GM12801 (cell line): ENCODE data around the gene FGL2.

Experiments
- CTCF ChIP-seq: IDR thresholded peaks from one replicate; pipeline ENCODE4 v1.5.1; 2011; ENCODE audit warnings: control low read depth; ENCODE audit not compliant: insufficient read length; ENCODE audit errors: extremely low read depth

FGL2 gene

GRCh38 chr7:77222819-77223218 is 23.2 kb upstream of the FGL2 start:
- TF ChIP-seq CTCF = no peak

GRCh38 chr7:77222065-77222464 is 22.4 kb upstream of the FGL2 start:
- no peak for TF ChIP-seq CTCF

GRCh38 chr7:77217474-77218185 is 18.0 kb upstream of the FGL2 start:
- no peak for TF ChIP-seq CTCF

GRCh38 chr7:77216181-77216845 is 16.7 kb upstream of the FGL2 start:
- TF ChIP-seq CTCF = no peak

GRCh38 chr7:77209479-77210139 is 10.0 kb upstream of the FGL2 start:
- no peak for TF ChIP-seq CTCF

- TF ChIP-seq CTCF = no peak
Observed at GRCh38 chr7:77208416-77208815, 8.8 kb upstream of the FGL2 start.

- no peak for TF ChIP-seq CTCF
Observed at GRCh38 chr7:77205706-77206105, 6.1 kb upstream of the FGL2 start.
